Colonic mucosa (tissue), 4 donors: ENCODE measurements around the gene CERS6. TPM values are rescaled to one million over a fixed set of nuclear protein-coding genes. Genes with fewer than 3 reads are reported as not detected.

ENCODE experiments used
- DNase-seq: peaks from one replicate; pipeline ENCODE4 v3.0.0-alpha.2; 2020
- H3K27ac ChIP-seq: fragments of 200-600 bp; one replicate; pipeline ENCODE4 v1.8.0; 2021
- H3K27me3 ChIP-seq: fragments of 200-600 bp; one replicate; pipeline ENCODE4 v1.8.0; 2021
- H3K36me3 ChIP-seq: fragments of 200-600 bp; one replicate; pipeline ENCODE4 v1.8.0; 2021
- H3K4me1 ChIP-seq: fragments of 200-600 bp; one replicate; pipeline ENCODE4 v1.8.0; 2021; ENCODE audit warnings: mild to moderate bottlenecking
- H3K4me3 ChIP-seq: fragments of 200-600 bp; one replicate; pipeline ENCODE4 v1.8.0; 2021
- H3K9ac ChIP-seq, 2 donors: one replicate each; pipeline ENCODE4 v1.7.0; 2013; ENCODE audit warnings: control low read depth in 2 of 2, low read depth in 2 of 2, low read length in 2 of 2
- H3K9me3 ChIP-seq: fragments of 200-600 bp; one replicate; pipeline ENCODE4 v1.8.0; 2021
- CTCF ChIP-seq: fragments of 200-600 bp; IDR thresholded peaks from one replicate; pipeline ENCODE4 v1.8.0; 2022; ENCODE audit warnings: antibody characterized with exemption, mild to moderate bottlenecking
- intact Hi-C: fragments of 100-400 bp; cut with DNase I; formaldehyde crosslinking; loops from one replicate; pipeline ENCODE4 v1.14.1; 2022
- total RNA-seq, 2 donors: library from RNA; stranded (reverse); fragmentation: NEBNext Ultra II Directional in 1 of 2; extraction: Animal tissue kit (Norgen Biotek cat#: 25700) in 1 of 2; gene quantifications; one replicate each; pipeline ENCODE4 v1.2.1, GENCODE V29; 2021
- donor health status: healthy.
- donor health status: DM: no; HTN: no; CAD: no.
- donor health status: DM: no; HTN: no; CAD: no.

Gene CERS6
- total RNA-seq, 2 donors from 2014 or later: 56.7 to 75.9 TPM

GRCh38 chr2:168641636-168642035, 185.6 kb downstream of the CERS6 start:
- Histone ChIP-seq H3K9ac (no peak overlapping the region), H3K4me3 (no peak overlapping the region), H3K9me3 (no peaks in the 10 kb centered on the region), H3K4me1 (peaks cover 5% of the 10 kb centered on the region), H3K36me3 (no peaks in the 10 kb centered on the region), H3K27ac (no peak overlapping the region), H3K27me3 (no peaks in the 10 kb centered on the region)
- no peak for DNase-seq
- no peak for TF ChIP-seq CTCF
- intact Hi-C loops: no loop called here

- Histone ChIP-seq H3K9ac (no peak overlapping the region), H3K4me3 (no peak overlapping the region), H3K9me3 (no peaks in the 10 kb centered on the region), H3K4me1 (peaks cover 5% of the 10 kb centered on the region), H3K36me3 (no peaks in the 10 kb centered on the region), H3K27me3 (no peaks in the 10 kb centered on the region), H3K27ac (no peak overlapping the region)
- DNase-seq: no peak
- intact Hi-C loops: no loop called here
- TF ChIP-seq CTCF: no peak
These were observed 186.8 kb downstream of the CERS6 start for GRCh38 chr2:168642873-168643272.

GRCh38 chr2:168643979-168644378, 187.9 kb downstream of the CERS6 start:
- Histone ChIP-seq H3K4me3 (no peak overlapping the region), H3K4me1 (peaks cover 4% of the 10 kb centered on the region), H3K9me3 (no peaks in the 10 kb centered on the region), H3K36me3 (no peaks in the 10 kb centered on the region), H3K27me3 (no peaks in the 10 kb centered on the region), H3K27ac (no peak overlapping the region), H3K9ac (no peak overlapping the region)
- no peak for TF ChIP-seq CTCF
- no peak for DNase-seq
- intact Hi-C loops: no loop called here

- DNase-seq: no peak
- no peaks in the 10 kb centered on the region for H3K36me3 ChIP-seq
- H3K27me3 ChIP-seq: no peaks in the 10 kb centered on the region
- no peaks in the 10 kb centered on the region for H3K9me3 ChIP-seq
- H3K4me3 ChIP-seq: no peak overlapping the region
- intact Hi-C loops: no loop called here
- no peak for TF ChIP-seq CTCF
- H3K9ac ChIP-seq: no peak overlapping the region
- H3K4me1 ChIP-seq: no peaks in the 10 kb centered on the region
- H3K27ac ChIP-seq: no peak overlapping the region
These were observed 189.7 kb downstream of the CERS6 start for GRCh38 chr2:168645696-168646338.

- H3K27ac ChIP-seq: no peak overlapping the region
- H3K9ac ChIP-seq: no peak overlapping the region
- no peak overlapping the region for H3K4me3 ChIP-seq
- H3K27me3 ChIP-seq: no peaks in the 10 kb centered on the region
- no peaks in the 10 kb centered on the region for H3K4me1 ChIP-seq
- no peaks in the 10 kb centered on the region for H3K36me3 ChIP-seq
- intact Hi-C loops: no loop called here
- DNase-seq: no peak
- H3K9me3 ChIP-seq: no peaks in the 10 kb centered on the region
- no peak for TF ChIP-seq CTCF
These were observed 193.0 kb downstream of the CERS6 start for GRCh38 chr2:168649105-168649504.
